Calu3 (cell line): Measurements from ENCODE around the gene GABRB1. TPM values are rescaled to one million over a fixed set of nuclear protein-coding genes. Genes with fewer than 3 reads are reported as not detected.

Experiments
- BruUV-seq: library from RNA; stranded (reverse); fragments of 400-500 nt; replicated peaks from 2 replicates; lab custom pipeline; 2021; lab: Mats Ljungman, UMichigan
- CTCF ChIA-PET: fragments of 300-600 bp; sonication (Branson Sonifier 250); formaldehyde crosslinking; loops from one replicate; lab custom pipeline; 2022; ENCODE audit warnings: antibody characterized with exemption; lab: Charles Lee
- DNase-seq: peaks from one replicate; pipeline ENCODE4 v3.0.0; 2022
- H3K27ac Mint-ChIP-seq: one replicate; pipeline ENCODE4 v1.8.0; 2022; ENCODE audit warnings: mixed read lengths; ENCODE audit not compliant: unreplicated experiment
- H3K27me3 Mint-ChIP-seq: one replicate; pipeline ENCODE4 v1.8.0; 2022; ENCODE audit warnings: mixed read lengths; ENCODE audit not compliant: unreplicated experiment
- H3K36me3 Mint-ChIP-seq: one replicate; pipeline ENCODE4 v1.8.0; 2022; ENCODE audit warnings: mild to moderate bottlenecking, moderate library complexity, mixed read lengths; ENCODE audit not compliant: insufficient read depth, unreplicated experiment
- H3K4me1 Mint-ChIP-seq: one replicate; pipeline ENCODE4 v1.8.0; 2022; ENCODE audit warnings: mild to moderate bottlenecking, low read depth, mixed read lengths; ENCODE audit not compliant: unreplicated experiment
- H3K4me3 Mint-ChIP-seq: one replicate; pipeline ENCODE4 v1.8.0; 2022; ENCODE audit warnings: mild to moderate bottlenecking, low read depth, moderate library complexity, mixed read lengths; ENCODE audit not compliant: unreplicated experiment
- H3K9me3 Mint-ChIP-seq: one replicate; pipeline ENCODE4 v1.8.0; 2022; ENCODE audit warnings: low read depth, mixed read lengths; ENCODE audit not compliant: unreplicated experiment
- intact Hi-C: fragments of 100-400 bp; cut with micrococcal nuclease; formaldehyde crosslinking; loops from one replicate; pipeline ENCODE4 v1.10.0; 2022; ENCODE audit not compliant: unreplicated experiment
- total RNA-seq: library from RNA; stranded (reverse); gene quantifications from 2 replicates; pipeline ENCODE4 v1.2.3, GENCODE V29; 2022
- TF ChIP-seq, protein P1 (sequence below): fragments of 200-600 bp; IDR thresholded peaks from one replicate; pipeline ENCODE4 v1.8.0; 2022; ENCODE audit warnings: antibody characterized with exemption; ENCODE audit not compliant: unreplicated experiment

Gene GABRB1
- total RNA-seq, 1 experiment from 2014 or later, result not detected

DNA sequence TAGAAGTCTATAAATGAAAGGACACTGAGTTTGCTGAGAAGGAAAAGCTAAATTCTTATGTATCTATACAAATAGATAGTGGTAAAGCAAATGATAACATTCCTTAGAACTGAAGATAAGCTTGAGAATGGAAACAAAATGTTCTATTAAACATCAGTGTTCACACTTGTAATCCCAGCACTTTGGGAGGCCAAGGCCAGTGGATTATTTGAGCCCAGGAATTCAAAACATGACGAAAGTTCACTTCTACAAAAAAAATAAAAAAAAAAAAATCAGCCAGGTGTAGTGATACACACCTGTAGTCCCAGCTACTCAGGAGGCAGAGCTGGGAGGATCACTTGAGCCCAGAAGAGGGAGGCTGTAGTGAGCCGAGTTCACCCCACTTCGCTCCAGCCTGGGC, 232.4 kb downstream of the GABRB1 start:
- H3K27me3 Mint-ChIP-seq, result no peaks in the 10 kb centered on the region
- no peak for DNase-seq
- TF ChIP-seq, protein P1, sequence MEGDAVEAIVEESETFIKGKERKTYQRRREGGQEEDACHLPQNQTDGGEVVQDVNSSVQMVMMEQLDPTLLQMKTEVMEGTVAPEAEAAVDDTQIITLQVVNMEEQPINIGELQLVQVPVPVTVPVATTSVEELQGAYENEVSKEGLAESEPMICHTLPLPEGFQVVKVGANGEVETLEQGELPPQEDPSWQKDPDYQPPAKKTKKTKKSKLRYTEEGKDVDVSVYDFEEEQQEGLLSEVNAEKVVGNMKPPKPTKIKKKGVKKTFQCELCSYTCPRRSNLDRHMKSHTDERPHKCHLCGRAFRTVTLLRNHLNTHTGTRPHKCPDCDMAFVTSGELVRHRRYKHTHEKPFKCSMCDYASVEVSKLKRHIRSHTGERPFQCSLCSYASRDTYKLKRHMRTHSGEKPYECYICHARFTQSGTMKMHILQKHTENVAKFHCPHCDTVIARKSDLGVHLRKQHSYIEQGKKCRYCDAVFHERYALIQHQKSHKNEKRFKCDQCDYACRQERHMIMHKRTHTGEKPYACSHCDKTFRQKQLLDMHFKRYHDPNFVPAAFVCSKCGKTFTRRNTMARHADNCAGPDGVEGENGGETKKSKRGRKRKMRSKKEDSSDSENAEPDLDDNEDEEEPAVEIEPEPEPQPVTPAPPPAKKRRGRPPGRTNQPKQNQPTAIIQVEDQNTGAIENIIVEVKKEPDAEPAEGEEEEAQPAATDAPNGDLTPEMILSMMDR, result no peak
- H3K36me3 Mint-ChIP-seq, result no peaks in the 10 kb centered on the region
- intact Hi-C loops, result no loop called here
- no peak overlapping the region for H3K27ac Mint-ChIP-seq
- BruUV-seq, result no TSS peak
- CTCF ChIA-PET, result interaction anchor here (0.6 kb wide), 1 partner anchor 247 kb away, joined by 3 read pairs; no protein-coding TSS in a partner anchor
- no peak overlapping the region for H3K4me3 Mint-ChIP-seq
- H3K4me1 Mint-ChIP-seq, result no peaks in the 10 kb centered on the region
- H3K9me3 Mint-ChIP-seq, result no peaks in the 10 kb centered on the region

DNA sequence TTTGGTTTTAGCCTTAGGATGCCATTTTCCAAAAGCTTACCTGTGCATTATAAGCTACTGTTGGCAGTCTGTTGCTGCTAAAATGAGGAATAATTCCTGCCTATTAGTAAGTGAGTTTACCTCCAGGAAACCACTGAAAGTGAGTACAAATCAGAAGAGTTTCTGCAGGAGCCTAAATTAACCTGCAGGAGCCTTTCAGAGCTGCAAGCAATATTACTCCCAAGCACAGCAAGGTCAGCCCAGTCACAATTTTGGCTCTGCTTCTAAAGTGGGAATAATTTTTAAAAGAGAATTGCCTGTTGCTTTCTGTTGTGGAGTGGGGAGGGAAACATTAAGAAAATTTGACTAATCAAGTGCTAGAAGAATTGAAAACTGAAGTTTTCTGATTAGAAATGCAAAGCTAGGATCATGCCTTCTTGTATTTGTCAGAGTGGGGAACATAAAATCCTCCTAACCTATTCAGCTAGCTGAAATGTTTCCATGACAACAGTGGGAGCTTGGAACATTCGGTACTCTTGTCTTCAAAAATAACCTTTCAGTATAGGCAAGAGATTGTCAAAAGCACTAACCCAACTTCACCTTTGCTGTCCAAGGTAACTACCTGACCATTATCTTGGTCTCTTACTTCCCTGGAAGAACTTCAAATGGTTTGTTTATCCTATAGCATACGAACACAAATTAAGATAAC, 239.0 kb downstream of the GABRB1 start:
- Mint-ChIP-seq H3K27ac (no peak overlapping the region), H3K36me3 (no peaks in the 10 kb centered on the region), H3K4me3 (no peak overlapping the region), H3K9me3 (no peaks in the 10 kb centered on the region), H3K27me3 (no peaks in the 10 kb centered on the region), H3K4me1 (no peaks in the 10 kb centered on the region)
- TF ChIP-seq, protein P1, result no peak
- no TSS peak for BruUV-seq
- intact Hi-C loops, result no loop called here
- CTCF ChIA-PET, result interaction anchor here (0.6 kb wide), 2 partner anchors 70 to 193 kb away, joined by 3 read pairs; no protein-coding TSS in a partner anchor
- DNase-seq, result no peak

DNA sequence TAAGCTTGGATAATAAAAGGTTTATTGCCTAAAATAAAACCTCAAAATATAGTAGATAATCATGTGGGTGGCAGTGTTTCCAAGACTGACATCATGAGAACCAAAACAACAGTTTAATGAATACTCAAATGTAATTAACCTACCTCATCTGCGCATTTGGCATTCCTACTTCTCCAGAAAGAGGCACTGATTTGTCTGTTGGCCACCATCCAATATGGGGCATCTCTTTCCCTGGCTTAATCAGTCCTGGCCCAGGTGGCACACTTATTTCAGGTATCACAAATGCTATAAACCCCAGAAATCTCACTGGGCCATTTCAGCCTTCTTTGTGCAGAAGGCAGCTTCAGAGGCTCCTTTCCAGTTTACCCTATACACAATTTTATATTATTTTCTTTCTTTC, 239.9 kb downstream of the GABRB1 start:
- Mint-ChIP-seq H3K4me3 (no peak overlapping the region), H3K27ac (no peak overlapping the region), H3K4me1 (no peaks in the 10 kb centered on the region), H3K36me3 (no peaks in the 10 kb centered on the region), H3K27me3 (no peaks in the 10 kb centered on the region), H3K9me3 (no peaks in the 10 kb centered on the region)
- DNase-seq, result no peak
- intact Hi-C loops, result no loop called here
- no TSS peak for BruUV-seq
- TF ChIP-seq, protein P1, result no peak
- CTCF ChIA-PET, result no interaction called here

DNA sequence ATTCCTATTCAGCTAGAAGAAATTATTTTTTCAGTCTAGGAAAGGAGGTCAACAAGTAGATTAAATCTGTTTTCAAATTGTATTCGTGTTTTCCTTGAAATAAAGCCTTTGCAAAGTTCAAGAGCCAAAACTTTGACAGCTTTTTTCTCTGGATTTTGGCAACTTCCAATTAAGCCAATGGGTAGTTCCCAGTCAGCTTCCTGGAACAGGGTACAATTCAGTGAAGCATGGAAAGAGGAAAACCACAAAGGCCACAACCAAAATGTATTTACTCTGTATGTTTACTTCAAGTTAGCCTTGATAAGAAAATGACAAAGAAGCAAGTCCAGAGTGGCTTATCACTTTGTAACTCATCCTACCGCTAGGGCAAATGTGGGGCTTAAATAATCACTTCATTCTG, 243.5 kb downstream of the GABRB1 start:
- Mint-ChIP-seq H3K4me3 (no peak overlapping the region), H3K9me3 (no peaks in the 10 kb centered on the region), H3K4me1 (no peaks in the 10 kb centered on the region), H3K36me3 (no peaks in the 10 kb centered on the region), H3K27ac (no peak overlapping the region), H3K27me3 (no peaks in the 10 kb centered on the region)
- DNase-seq, result no peak
- CTCF ChIA-PET, result no interaction called here
- TF ChIP-seq, protein P1, result no peak
- intact Hi-C loops, result no loop called here
- no TSS peak for BruUV-seq
